ENCODE data around the gene DPH2. TPM values are rescaled to one million over a fixed set of nuclear protein-coding genes. Genes with fewer than 3 reads are reported as not detected.

The DPH2 gene, protein sequence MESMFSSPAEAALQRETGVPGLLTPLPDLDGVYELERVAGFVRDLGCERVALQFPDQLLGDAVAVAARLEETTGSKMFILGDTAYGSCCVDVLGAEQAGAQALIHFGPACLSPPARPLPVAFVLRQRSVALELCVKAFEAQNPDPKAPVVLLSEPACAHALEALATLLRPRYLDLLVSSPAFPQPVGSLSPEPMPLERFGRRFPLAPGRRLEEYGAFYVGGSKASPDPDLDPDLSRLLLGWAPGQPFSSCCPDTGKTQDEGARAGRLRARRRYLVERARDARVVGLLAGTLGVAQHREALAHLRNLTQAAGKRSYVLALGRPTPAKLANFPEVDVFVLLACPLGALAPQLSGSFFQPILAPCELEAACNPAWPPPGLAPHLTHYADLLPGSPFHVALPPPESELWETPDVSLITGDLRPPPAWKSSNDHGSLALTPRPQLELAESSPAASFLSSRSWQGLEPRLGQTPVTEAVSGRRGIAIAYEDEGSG
- 10 to 100 TPM in 5 of 6 experiments, 1 to 10 TPM in 1; 8.9 to 27.5 (median 12.0) TPM for total RNA-seq
- long read RNA-seq, partial matches to known transcripts: 1 of 2 reads
- long read RNA-seq, other reads (novel, unspliced or antisense): 0 of 2 reads

- Histone ChIP-seq H3K9me3 (no peaks in the 10 kb centered on the region), H3K27ac (no peak within 1 kb of the TSS), H3K4me1 (peaks cover 0 to 8% (median 3%) of the 10 kb centered on the region in 4 donors), H3K27me3 (no peaks in the 10 kb centered on the region), H3K36me3 (no peaks in the 10 kb centered on the region), H3K4me3 (peak within 1 kb of the TSS; percentile 77 to 98 (median 86))
- 0% methylated on average over 16 of the region's 47 CpGs for WGBS (ENCODE audit: insufficient coverage, low coverage, low lambda C conversion rate, missing lambda C conversion rate)
- intact Hi-C loops (cut with DNase I): no loop called here
- ATAC-seq (peak; percentile 87 to 93 (median 90)), DNase-seq (peak; percentile 97 to 98 (median 98))
- TF ChIP-seq POLR2A (IDR thresholded peaks at IDR 0.05) (peak; percentile 27), CTCF (IDR thresholded peaks at IDR 0.05) (peak in 1 of 4 donors; percentile 14)
Measured at GRCh38 chr1:43969746-43970466, at the start of gene DPH2. DPH2 (plus strand) TSS chr1:43970010; CDS start chr1:43970176, 166 bp downstream.

- no peaks in the 10 kb centered on the region for H3K36me3 ChIP-seq
- no peaks in the 10 kb centered on the region for H3K4me1 ChIP-seq
- no peaks in the 10 kb centered on the region for H3K27me3 ChIP-seq
- H3K4me3 ChIP-seq: no peak overlapping the region
- intact Hi-C loops (cut with DNase I): no loop called here
- no peaks in the 10 kb centered on the region for H3K9me3 ChIP-seq
- no peak overlapping the region for H3K27ac ChIP-seq
- no peak for TF ChIP-seq CTCF (IDR thresholded peaks at IDR 0.05)
- no peak for TF ChIP-seq POLR2A (IDR thresholded peaks at IDR 0.05)
- DNase-seq (no peak), ATAC-seq (no peak)
- 97% methylated on average over 6 of the region's 6 CpGs for WGBS (ENCODE audit: insufficient coverage, low coverage, low lambda C conversion rate, missing lambda C conversion rate)
Measured at GRCh38 chr1:43921022-43921421, 48.8 kb upstream of the DPH2 start.

- no peaks in the 10 kb centered on the region for H3K36me3 ChIP-seq
- DNase-seq: no peak
- no peak for ATAC-seq
- intact Hi-C loops (cut with DNase I): no loop called here
- H3K27ac ChIP-seq: no peak overlapping the region
- H3K27me3 ChIP-seq: no peaks in the 10 kb centered on the region
- no peak overlapping the region for H3K4me3 ChIP-seq
- no peaks in the 10 kb centered on the region for H3K9me3 ChIP-seq
- WGBS (ENCODE audit: insufficient coverage, low coverage, low lambda C conversion rate, missing lambda C conversion rate): 71% methylated on average over 3 of the region's 4 CpGs
- no peak for TF ChIP-seq CTCF (IDR thresholded peaks at IDR 0.05)
- TF ChIP-seq POLR2A (IDR thresholded peaks at IDR 0.05): no peak
- no peaks in the 10 kb centered on the region for H3K4me1 ChIP-seq
Measured at GRCh38 chr1:43924516-43924915, 45.3 kb upstream of the DPH2 start.

GRCh38 chr1:43925846-43926245 lies 44.0 kb upstream of the DPH2 start:
- Histone ChIP-seq H3K4me1 (no peaks in the 10 kb centered on the region), H3K27me3 (no peaks in the 10 kb centered on the region), H3K27ac (no peak overlapping the region), H3K4me3 (no peak overlapping the region), H3K9me3 (no peaks in the 10 kb centered on the region), H3K36me3 (no peaks in the 10 kb centered on the region)
- ATAC-seq: no peak
- intact Hi-C loops (cut with DNase I): no loop called here
- TF ChIP-seq CTCF (IDR thresholded peaks at IDR 0.05) (no peak), POLR2A (IDR thresholded peaks at IDR 0.05) (no peak)
- no peak for DNase-seq
- WGBS (ENCODE audit: insufficient coverage, low coverage, low lambda C conversion rate, missing lambda C conversion rate): 94% methylated on average over 7 of the region's 9 CpGs

Data from right lobe of liver (tissue), 6 donors.